Stimulated activated CD8-positive, alpha-beta memory T cell treated with anti-CD3 and anti-CD28 coated beads, Interleukin-15, amount 100 ng/mL, for 24 hours (primary cell): ENCODE data around the gene SERPINA3.
"Not testable (repeated sequence)": the region's sequence is repeated elsewhere in the genome, so short reads cannot be mapped to it uniquely, and the experiment has no call there.

Experiments used
- DNase-seq: peaks from one replicate; pipeline ENCODE4 v3.0.0-alpha.2; 2020; ENCODE audit warnings: low read depth

The SERPINA3 gene

GRCh38 chr14:94584591-94585280 is 27.5 kb upstream of the SERPINA3 start:
- no peak for DNase-seq

GRCh38 chr14:94586635-94587034 is 25.6 kb upstream of the SERPINA3 start:
- no peak for DNase-seq

GRCh38 chr14:94588311-94588710 is 23.9 kb upstream of the SERPINA3 start:
- no peak for DNase-seq

- DNase-seq, result no peak
Observed at GRCh38 chr14:94591073-94591472, 21.1 kb upstream of the SERPINA3 start.

- DNase-seq, result no peak
Observed at GRCh38 chr14:94591871-94592270, 20.3 kb upstream of the SERPINA3 start.

GRCh38 chr14:94592457-94592856 is 19.7 kb upstream of the SERPINA3 start:
- DNase-seq, result no peak

GRCh38 chr14:94593376-94593748 is 18.8 kb upstream of the SERPINA3 start:
- no peak for DNase-seq

GRCh38 chr14:94593749-94594431 is 18.3 kb upstream of the SERPINA3 start:
- no peak for DNase-seq

GRCh38 chr14:94594441-94594840 is 17.8 kb upstream of the SERPINA3 start:
- DNase-seq, result no peak

GRCh38 chr14:94595912-94596311 is 16.3 kb upstream of the SERPINA3 start:
- no peak for DNase-seq

GRCh38 chr14:94596361-94596760 is 15.8 kb upstream of the SERPINA3 start:
- DNase-seq, result no peak

- DNase-seq, result no peak
Observed at GRCh38 chr14:94597788-94598187, 14.4 kb upstream of the SERPINA3 start.

- no peak for DNase-seq
Observed at GRCh38 chr14:94598506-94598815, 13.7 kb upstream of the SERPINA3 start.

- DNase-seq, result no peak
Observed at GRCh38 chr14:94598816-94599655, 13.2 kb upstream of the SERPINA3 start.

- no peak for DNase-seq
Observed at GRCh38 chr14:94599656-94600004, 12.6 kb upstream of the SERPINA3 start.

GRCh38 chr14:94600148-94600545 is 12.0 kb upstream of the SERPINA3 start:
- DNase-seq, result no peak

GRCh38 chr14:94601884-94602391 is 10.3 kb upstream of the SERPINA3 start:
- DNase-seq, result no peak

- DNase-seq, result no peak
Observed at GRCh38 chr14:94602722-94603121, 9.5 kb upstream of the SERPINA3 start.

GRCh38 chr14:94605361-94605760 is 6.8 kb upstream of the SERPINA3 start:
- DNase-seq, result no peak

GRCh38 chr14:94608966-94609365 is 3.2 kb upstream of the SERPINA3 start:
- not testable (repeated sequence) for DNase-seq

- DNase-seq, result no peak
Observed at GRCh38 chr14:94611179-94611578, 1.0 kb upstream of the SERPINA3 start.

- no peak for DNase-seq
Observed at GRCh38 chr14:94612580-94613554, 676 bp downstream of the SERPINA3 start.
